T-helper 9 cell (primary cell): Measurements from ENCODE around the gene UBXN4.
"Not testable (repeated sequence)": the region's sequence is repeated elsewhere in the genome, so short reads cannot be mapped to it uniquely, and the experiment has no call there.

Experiments
- DNase-seq: peaks from one replicate; pipeline ENCODE4 v3.0.0-alpha.2; 2020

Gene UBXN4

GRCh38 chr2:135773319-135773718, 31.7 kb downstream of the UBXN4 start:
- no peak for DNase-seq

GRCh38 chr2:135773917-135774316, 32.3 kb downstream of the UBXN4 start:
- no peak for DNase-seq

- no peak for DNase-seq
Observed at GRCh38 chr2:135775420-135775819, 33.8 kb downstream of the UBXN4 start.

GRCh38 chr2:135776367-135776766, 34.7 kb downstream of the UBXN4 start:
- DNase-seq: no peak

- DNase-seq: no peak
Observed at GRCh38 chr2:135782231-135782630, 40.6 kb downstream of the UBXN4 start.

- DNase-seq: no peak
Observed at GRCh38 chr2:135783439-135783838, 41.8 kb downstream of the UBXN4 start.

- no peak for DNase-seq
Observed at GRCh38 chr2:135785032-135785431, 43.4 kb downstream of the UBXN4 start.

GRCh38 chr2:135786823-135787222, 45.2 kb downstream of the UBXN4 start:
- DNase-seq: no peak

- no peak for DNase-seq
Observed at GRCh38 chr2:135790423-135790822, 48.8 kb downstream of the UBXN4 start.

- DNase-seq: no peak
Observed at GRCh38 chr2:135791418-135792190, 49.9 kb downstream of the UBXN4 start.

GRCh38 chr2:135792401-135793150, 50.9 kb downstream of the UBXN4 start:
- DNase-seq: no peak

GRCh38 chr2:135795641-135796040, 54.0 kb downstream of the UBXN4 start:
- not testable (repeated sequence) for DNase-seq

- DNase-seq: no peak
Observed at GRCh38 chr2:135796606-135797005, 55.0 kb downstream of the UBXN4 start.

- DNase-seq: peak; percentile 71
Observed at GRCh38 chr2:135797497-135798274, 56.0 kb downstream of the UBXN4 start.

- no peak for DNase-seq
Observed at GRCh38 chr2:135798275-135798705, 56.6 kb downstream of the UBXN4 start.

- DNase-seq: no peak
Observed at GRCh38 chr2:135798762-135799161, 57.1 kb downstream of the UBXN4 start.

GRCh38 chr2:135799738-135800137, 58.1 kb downstream of the UBXN4 start:
- no peak for DNase-seq

- DNase-seq: no peak
Observed at GRCh38 chr2:135800513-135801460, 59.1 kb downstream of the UBXN4 start.

GRCh38 chr2:135802350-135802749, 60.7 kb downstream of the UBXN4 start:
- no peak for DNase-seq

- no peak for DNase-seq
Observed at GRCh38 chr2:135803278-135803677, 61.6 kb downstream of the UBXN4 start.

- DNase-seq: not testable (repeated sequence)
Observed at GRCh38 chr2:135807874-135808273, 66.2 kb downstream of the UBXN4 start.

GRCh38 chr2:135812907-135813511, 71.4 kb downstream of the UBXN4 start:
- DNase-seq: no peak
